Mononuclear cell (primary cell): ENCODE measurements around the gene SERPINA12. TPM values are rescaled to one million over a fixed set of nuclear protein-coding genes. Genes with fewer than 3 reads are reported as not detected.

Experiments used
- H3K27me3 ChIP-seq: 2 replicates; pipeline ENCODE4 v1.6.0; 2011; ENCODE audit warnings: low read length, control low read depth; ENCODE audit not compliant: insufficient read depth
- H3K4me1 ChIP-seq: 2 replicates; pipeline ENCODE4 v1.5.1; 2011; ENCODE audit warnings: mild to moderate bottlenecking, low read length, control low read depth; ENCODE audit not compliant: insufficient read depth
- H3K4me3 ChIP-seq: 2 replicates; pipeline ENCODE4 v1.5.1; 2011; ENCODE audit warnings: mild to moderate bottlenecking, low read length, moderate library complexity
- H3K9me3 ChIP-seq: 2 replicates; pipeline ENCODE4 v1.5.1; 2011; ENCODE audit warnings: low read depth, mild to moderate bottlenecking, control low read depth, low read length
- total RNA-seq: library from RNA; depleted of rRNA; stranded (reverse); fragments of >200 nt; gene quantifications from one replicate; pipeline ENCODE4 v1.2.3, GENCODE V29; 2012

SERPINA12 gene, protein sequence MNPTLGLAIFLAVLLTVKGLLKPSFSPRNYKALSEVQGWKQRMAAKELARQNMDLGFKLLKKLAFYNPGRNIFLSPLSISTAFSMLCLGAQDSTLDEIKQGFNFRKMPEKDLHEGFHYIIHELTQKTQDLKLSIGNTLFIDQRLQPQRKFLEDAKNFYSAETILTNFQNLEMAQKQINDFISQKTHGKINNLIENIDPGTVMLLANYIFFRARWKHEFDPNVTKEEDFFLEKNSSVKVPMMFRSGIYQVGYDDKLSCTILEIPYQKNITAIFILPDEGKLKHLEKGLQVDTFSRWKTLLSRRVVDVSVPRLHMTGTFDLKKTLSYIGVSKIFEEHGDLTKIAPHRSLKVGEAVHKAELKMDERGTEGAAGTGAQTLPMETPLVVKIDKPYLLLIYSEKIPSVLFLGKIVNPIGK
- not detected for total RNA-seq

DNA sequence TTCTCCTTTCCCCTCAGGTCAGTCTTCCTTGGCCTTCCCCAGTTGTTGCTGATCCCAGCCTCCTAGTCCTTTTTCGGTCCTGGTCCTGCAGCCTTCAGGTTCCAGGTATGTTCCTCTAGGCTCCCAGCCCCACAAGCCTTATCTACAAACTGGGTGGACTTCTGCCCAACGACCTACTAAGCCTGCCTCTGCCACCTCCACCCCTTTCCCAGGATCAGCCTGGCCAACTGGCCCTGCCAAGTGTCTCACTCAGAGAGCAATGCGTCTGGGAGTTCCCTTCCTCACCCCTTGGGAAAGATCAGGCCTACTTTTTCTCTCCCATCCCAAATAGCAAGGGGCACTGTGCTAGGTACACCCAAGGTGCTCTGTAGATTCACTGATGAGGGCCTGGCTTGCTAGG, at the start of gene SERPINA12:
Gene SERPINA12, minus strand, starts transcription at position 114 of the 400 bp plus-strand sequence. CDS start 11,072 bp downstream, outside the sequence.
- no peaks in the 10 kb centered on the region for H3K9me3 ChIP-seq
- H3K27me3 ChIP-seq = no peaks in the 10 kb centered on the region
- no peak within 1 kb of the TSS for H3K4me3 ChIP-seq
- no peaks in the 10 kb centered on the region for H3K4me1 ChIP-seq

DNA sequence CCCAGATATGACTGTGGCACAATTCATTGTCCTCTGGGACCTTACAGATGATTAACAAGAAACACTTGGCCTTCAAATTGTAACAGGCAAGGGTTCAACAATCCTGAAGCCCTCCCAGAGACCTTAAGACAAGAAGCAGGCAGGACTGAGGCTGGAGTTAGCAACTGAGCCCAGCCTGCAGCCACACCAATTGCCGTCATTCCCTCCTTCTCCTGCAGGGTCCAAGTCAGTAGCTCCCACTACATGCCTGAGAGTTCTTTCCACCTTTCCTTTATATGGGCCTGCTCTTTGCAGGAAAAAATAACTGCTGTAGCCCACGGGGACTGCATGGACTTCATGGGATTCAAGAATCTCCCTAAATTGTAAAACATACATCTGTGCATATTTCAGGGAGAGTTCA, 49.6 kb upstream of the SERPINA12 start:
- H3K4me1 ChIP-seq = no peaks in the 10 kb centered on the region
- H3K4me3 ChIP-seq = no peak overlapping the region
- H3K9me3 ChIP-seq = no peaks in the 10 kb centered on the region
- no peaks in the 10 kb centered on the region for H3K27me3 ChIP-seq

DNA sequence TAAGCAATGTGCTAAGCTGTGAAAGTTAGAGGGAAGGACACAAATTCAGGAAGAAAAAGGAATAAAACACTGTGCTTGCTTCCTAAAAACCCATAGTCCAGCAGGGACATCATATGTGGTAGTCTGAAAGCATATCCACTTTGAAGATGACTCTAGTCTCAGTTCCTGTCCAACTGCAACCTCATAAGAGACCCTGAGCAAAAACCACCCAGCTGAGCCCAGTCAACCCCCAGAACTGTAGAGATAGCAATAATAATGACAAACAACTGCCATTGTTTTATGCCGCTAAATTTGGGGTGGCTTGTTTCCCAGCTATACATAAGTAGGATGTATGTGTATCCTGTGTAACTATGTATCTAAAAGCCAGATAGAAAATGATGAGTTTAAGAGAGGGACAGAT, 48.1 kb upstream of the SERPINA12 start:
- H3K4me1 ChIP-seq = no peaks in the 10 kb centered on the region
- no peaks in the 10 kb centered on the region for H3K9me3 ChIP-seq
- no peak overlapping the region for H3K4me3 ChIP-seq
- no peaks in the 10 kb centered on the region for H3K27me3 ChIP-seq

DNA sequence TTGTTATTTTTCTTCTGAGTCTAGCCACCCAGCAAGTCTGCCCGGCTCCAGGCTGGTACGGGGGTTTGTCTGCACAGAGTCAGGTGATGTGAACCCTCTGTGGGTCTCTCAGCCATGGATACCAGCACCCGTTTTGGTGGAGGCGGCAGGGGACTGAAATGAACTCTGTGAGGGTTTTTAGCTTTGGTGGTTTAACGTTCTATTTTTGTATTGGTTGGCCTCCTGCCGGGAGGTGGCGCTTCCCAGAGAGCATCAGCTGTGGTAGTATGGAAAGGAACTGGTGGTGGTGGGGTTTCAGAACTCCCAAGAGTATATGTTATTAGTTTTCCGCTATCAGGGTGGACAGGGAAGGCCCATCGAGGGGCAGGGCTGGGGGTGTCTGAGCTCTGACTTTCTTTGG, 46.7 kb upstream of the SERPINA12 start:
- no peaks in the 10 kb centered on the region for H3K27me3 ChIP-seq
- no peaks in the 10 kb centered on the region for H3K9me3 ChIP-seq
- H3K4me3 ChIP-seq = no peak overlapping the region
- no peaks in the 10 kb centered on the region for H3K4me1 ChIP-seq

DNA sequence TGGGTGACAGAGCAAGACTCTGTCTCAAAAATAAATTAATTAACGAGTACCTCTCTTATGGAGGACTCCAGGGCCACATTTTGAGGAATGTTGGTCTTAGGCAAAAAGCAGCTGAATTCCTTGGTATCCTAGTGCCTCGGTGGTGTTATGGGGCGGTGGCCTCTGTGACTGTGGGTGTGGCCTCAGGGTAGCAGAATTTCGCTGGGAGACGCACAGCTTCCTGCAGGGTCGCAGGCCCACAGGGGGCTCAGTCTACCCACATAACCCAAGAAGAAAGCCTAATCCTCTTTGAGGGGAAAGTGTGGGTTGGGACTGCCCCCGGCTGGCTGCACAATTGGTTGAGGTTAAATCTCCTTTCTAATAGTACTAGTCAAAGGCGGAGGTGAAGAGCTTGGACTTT, 40.8 kb upstream of the SERPINA12 start:
- Histone ChIP-seq H3K9me3 (no peaks in the 10 kb centered on the region), H3K27me3 (no peaks in the 10 kb centered on the region), H3K4me1 (no peaks in the 10 kb centered on the region), H3K4me3 (no peak overlapping the region)

DNA sequence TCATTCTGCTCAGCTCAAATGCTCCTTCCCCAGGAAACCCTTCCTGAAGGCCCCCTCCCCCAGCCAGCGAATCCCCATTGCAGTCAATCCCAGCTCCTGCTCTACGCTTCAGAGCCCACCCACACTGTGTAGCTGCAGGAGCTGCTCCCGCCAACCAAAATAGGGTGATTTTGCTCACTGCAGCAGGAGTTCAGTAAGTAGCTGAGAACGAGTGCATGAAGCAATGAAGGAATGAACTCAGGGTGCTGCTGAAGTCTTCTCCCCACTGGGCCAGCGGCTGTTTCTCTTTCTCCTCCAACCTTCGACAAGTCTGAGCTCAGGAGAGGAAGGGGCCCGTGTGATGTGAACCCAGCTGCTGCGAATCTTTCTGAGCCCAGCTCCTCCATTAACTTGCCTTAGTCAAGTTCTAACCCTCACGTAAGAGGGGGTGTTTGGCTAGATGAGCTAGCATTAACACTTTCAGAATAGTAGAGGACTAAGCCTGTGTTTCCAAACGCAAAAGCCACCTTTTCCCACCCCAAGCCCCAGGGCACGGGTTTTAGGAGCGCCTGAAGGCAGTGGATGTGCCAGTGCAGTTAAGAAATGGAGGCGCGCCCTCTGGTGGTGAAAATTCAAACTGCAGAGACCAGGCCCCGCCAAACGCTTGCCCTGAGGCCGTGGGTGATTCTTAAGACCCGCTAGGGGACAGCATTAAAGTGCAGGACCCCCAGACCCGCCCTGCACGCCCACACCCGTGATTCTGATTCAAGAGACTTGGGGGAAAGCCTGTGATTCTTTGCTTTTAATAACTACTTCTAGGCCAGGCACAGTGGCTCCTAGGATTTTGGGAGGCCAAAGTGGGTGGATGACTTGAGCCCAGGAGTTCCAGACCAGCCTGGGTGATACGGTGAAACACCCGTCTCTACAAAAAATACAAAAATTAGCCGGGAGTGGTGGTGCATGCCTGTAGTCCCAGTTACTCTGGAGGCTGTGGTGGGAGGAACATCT, 40.0 kb upstream of the SERPINA12 start:
- Histone ChIP-seq H3K4me1 (no peaks in the 10 kb centered on the region), H3K9me3 (no peaks in the 10 kb centered on the region), H3K4me3 (no peak overlapping the region), H3K27me3 (no peaks in the 10 kb centered on the region)

DNA sequence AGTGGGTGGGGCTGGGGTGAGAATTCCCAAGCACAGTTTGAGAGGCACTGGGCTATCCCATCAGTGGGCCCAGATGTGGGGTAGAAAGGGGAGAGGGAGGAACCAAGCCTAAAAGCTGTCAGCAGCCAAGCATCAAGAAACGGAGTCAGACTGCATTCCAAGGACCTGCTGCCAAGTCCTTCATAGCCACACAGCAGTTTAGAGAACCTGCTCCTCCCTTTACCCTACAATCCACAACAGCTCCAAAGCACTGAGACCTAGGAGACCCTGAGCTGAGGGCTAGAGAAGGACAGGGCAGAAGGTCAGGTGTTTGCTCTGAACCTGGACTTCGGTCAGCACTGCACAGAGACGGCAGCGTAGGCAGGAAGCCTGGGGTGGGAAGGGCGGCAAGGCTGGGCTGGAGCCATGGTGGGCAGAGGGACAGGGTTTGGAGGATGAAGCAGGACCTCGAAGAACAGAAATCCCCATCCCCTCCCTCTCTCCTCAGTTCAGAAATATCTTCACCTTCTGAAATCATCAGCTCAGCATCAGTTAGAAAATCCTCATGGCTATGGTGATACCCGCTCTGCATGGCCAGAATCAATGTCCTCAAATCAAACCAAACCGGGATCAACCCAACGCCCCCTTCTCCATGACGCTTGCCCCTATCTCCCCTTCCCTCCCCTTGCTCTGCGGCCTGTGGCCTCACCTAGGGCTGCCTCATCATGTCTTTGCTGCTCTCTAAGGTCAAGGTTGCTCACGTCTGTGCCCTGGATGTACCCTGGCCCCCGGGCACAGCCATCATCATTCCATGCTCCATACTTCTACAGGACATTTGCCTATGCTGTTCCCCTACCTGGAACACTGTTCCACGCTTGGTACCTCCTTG, 39.1 kb upstream of the SERPINA12 start:
- no peak overlapping the region for H3K4me3 ChIP-seq
- no peaks in the 10 kb centered on the region for H3K4me1 ChIP-seq
- no peaks in the 10 kb centered on the region for H3K27me3 ChIP-seq
- H3K9me3 ChIP-seq = no peaks in the 10 kb centered on the region

DNA sequence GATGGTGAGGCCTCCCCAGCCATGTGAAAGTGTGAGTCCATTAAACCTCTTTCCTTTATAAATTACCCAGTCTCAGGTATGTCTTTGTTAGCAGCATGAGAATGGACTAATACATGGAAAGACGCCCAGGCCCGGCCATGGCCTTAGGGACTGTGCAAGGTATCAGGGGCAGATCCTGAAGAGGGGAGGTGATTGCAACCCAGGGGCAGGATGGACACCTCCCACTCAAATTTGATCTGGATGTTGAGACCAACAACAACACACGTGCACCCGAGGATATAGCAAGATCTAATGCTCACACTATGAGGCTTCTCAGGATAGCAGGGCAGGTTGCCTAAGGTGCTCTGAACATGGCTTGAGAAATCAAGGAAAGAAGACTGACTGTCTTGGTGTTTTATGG, 38.5 kb upstream of the SERPINA12 start:
- Histone ChIP-seq H3K4me3 (no peak overlapping the region), H3K27me3 (no peaks in the 10 kb centered on the region), H3K4me1 (no peaks in the 10 kb centered on the region), H3K9me3 (no peaks in the 10 kb centered on the region)

DNA sequence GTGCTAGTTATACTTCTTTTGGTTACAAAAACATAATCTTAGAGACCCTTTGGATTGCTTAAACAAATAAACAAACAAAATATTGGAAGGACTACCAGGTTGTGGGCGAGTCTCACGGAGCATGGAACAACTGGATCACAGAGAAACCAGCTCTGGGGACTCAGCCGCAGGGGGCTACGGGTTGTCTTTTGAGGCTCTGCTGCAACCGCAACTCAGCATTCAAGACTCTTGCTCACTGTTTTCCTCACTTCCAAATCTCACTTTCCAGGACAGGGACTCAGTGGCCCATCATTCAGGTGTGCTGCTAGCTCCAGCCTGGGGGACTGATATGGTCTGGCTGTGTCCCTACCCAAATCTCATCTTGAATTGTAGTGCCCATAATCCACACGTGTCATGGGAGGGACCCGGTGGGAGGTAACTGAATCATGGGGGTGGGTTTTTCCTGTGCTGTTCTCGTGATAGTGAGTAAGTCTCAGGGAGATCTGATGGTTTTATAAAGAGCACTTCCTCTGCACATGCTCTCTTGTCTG, 37.9 kb upstream of the SERPINA12 start:
- H3K4me3 ChIP-seq = no peak overlapping the region
- H3K27me3 ChIP-seq = no peaks in the 10 kb centered on the region
- H3K9me3 ChIP-seq = no peaks in the 10 kb centered on the region
- no peaks in the 10 kb centered on the region for H3K4me1 ChIP-seq

DNA sequence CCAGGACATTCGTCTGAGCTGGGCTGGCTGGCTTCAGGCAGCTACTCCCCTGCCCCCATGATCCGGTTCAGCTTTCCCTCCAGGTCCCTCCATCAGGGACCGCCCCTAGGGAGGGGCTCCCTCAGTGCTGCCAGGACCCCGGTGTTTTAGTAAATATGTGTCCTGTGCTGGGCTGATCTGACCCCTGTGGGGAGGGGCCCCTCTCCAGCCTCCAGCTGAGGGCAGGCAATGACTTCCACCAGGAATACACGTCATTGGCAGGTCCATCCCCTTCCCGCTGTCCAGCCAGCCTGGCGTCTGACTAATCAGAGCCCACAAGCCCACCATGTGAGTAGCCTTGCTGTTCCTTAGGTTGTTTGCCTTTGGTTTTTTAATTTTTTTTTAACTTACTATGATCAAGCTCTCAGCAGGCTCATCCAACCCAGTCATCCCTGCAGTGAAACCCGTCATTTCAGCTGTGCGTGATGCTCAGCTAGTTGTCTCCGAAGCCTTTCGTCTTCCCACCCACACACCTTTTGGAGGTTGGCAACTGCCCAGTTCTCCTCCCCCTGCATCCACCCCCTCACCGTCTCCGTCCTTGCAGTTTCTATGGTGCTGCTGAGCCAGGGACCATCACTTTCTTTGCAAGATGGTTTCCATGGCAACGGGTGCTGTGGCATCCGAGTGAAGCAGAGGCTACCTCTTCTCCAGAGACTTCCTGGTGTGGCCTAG, 36.0 kb upstream of the SERPINA12 start:
- H3K9me3 ChIP-seq = no peaks in the 10 kb centered on the region
- no peak overlapping the region for H3K4me3 ChIP-seq
- H3K27me3 ChIP-seq = no peaks in the 10 kb centered on the region
- H3K4me1 ChIP-seq = no peaks in the 10 kb centered on the region

DNA sequence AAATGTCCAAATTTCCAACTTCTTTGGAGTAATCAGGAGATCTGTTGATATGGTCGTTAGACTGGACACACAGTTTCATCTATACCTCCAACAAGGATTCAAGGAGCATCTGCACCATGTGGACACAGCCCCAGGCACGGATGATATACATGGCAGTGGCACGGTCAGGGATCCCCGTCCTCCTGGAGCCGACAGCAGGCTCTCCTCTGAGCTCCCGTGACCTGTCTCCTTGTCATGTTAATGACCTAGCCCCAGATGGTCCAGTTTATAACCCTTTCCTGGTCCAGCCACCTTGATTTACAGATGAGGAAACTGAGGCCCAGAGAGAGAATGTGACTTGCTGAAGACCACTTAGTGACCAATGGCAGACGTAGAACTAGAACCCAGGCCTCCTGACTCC, 35.5 kb upstream of the SERPINA12 start:
- Histone ChIP-seq H3K4me1 (no peaks in the 10 kb centered on the region), H3K4me3 (no peak overlapping the region), H3K27me3 (no peaks in the 10 kb centered on the region), H3K9me3 (no peaks in the 10 kb centered on the region)

DNA sequence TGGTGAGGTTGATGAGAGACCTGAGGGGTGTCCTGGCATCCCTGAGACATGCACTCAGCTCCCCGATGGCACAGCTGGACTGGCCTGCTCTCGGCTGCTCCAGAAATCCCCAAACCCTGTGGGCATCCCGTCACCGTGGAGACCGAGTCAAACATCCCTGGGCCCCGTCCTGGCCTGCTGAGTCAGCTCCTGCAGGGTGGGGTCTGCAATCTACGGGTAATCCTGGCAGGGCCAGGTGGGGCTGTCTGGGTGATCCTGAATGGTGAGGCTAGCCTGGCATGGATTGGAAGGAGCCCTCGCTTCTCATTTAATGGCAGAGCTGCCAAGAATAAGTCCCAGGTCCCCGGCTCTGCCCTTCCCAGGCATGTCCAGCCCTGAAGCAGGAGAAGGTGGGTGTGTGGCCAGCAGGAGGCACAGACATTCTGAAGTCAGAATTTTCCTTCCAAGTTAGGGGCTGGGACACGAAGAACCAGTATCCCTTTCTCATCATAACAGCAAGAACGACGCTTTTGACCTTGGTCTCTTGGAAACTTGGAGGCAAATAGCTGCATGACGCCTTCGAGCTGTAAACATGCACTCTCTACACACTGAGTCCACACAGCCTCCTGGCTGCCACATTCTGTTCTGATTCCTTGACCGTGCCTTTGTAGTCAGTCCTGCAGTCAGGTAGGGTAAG, 34.3 kb upstream of the SERPINA12 start:
- Histone ChIP-seq H3K4me3 (no peak overlapping the region), H3K9me3 (no peaks in the 10 kb centered on the region), H3K4me1 (no peaks in the 10 kb centered on the region), H3K27me3 (no peaks in the 10 kb centered on the region)

DNA sequence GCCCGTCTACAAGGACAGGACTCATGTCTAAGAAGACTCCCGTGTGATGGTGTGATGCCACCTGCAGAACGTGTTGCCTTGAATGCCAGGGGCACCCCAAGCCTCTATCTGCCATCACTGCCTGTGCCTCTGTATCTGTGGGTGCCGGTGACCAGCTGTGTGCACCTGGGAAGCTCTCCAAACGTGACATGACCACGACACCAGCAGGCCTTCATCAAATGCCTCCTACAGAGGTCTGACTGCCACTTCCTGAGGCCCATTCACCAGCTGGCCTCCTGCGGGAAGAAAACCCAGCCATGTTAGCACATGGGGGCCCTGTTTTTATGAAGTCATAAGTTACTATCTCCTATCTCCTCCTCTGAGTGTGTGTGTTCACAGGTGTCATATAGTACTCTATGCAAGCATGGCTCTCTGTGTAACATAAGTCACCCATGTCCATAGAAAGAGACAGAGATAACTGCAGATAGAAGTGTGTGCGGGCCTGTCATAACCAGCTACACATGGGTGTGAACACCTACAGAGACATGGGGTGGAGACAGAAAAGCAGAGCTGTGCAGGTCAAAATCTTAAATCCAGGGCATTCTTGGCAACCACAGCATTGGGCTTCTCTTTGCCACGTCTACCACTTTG, 33.7 kb upstream of the SERPINA12 start:
- no peak overlapping the region for H3K4me3 ChIP-seq

More for the DNA sequence above, 33.7 kb upstream of the SERPINA12 start:
- Histone ChIP-seq H3K4me1 (no peaks in the 10 kb centered on the region), H3K9me3 (no peaks in the 10 kb centered on the region), H3K27me3 (no peaks in the 10 kb centered on the region)
